WERI-Rb-1 (cell line): ENCODE measurements around the gene TENM4.
A peak's percentile ranks its signal among the peaks of the same experiment; 100 is the strongest.

Experiments used
- DNase-seq: peaks from one replicate; pipeline ENCODE4 v3.0.0-alpha.2; 2020
- H3K27ac ChIP-seq: fragments of 250-450 bp; sonication (Bioruptor Pico); 2 replicates; pipeline ENCODE4 v1.5.1; 2020; ENCODE audit warnings: mild to moderate bottlenecking, moderate library complexity
- H3K27me3 ChIP-seq: fragments of 250-450 bp; sonication (Bioruptor Pico); 2 replicates; pipeline ENCODE4 v1.5.1; 2021; ENCODE audit warnings: mild to moderate bottlenecking, low read depth, moderate library complexity; ENCODE audit not compliant: insufficient read depth, severe bottlenecking
- H3K36me3 ChIP-seq: fragments of 250-450 bp; sonication (Bioruptor Pico); 2 replicates; pipeline ENCODE4 v1.5.1; 2020; ENCODE audit warnings: mild to moderate bottlenecking, moderate library complexity
- H3K4me3 ChIP-seq: 2 replicates; pipeline ENCODE4 v1.5.1; 2011; ENCODE audit warnings: low read depth, mild to moderate bottlenecking, control low read depth, low read length
- H3K9me3 ChIP-seq: fragments of 250-450 bp; sonication (Bioruptor Pico); 2 replicates; pipeline ENCODE4 v1.5.1; 2021; ENCODE audit warnings: mild to moderate bottlenecking, moderate library complexity; ENCODE audit not compliant: severe bottlenecking
- TF ChIP-seq, protein P1 (sequence below): IDR thresholded peaks from 2 replicates; pipeline ENCODE4 v1.5.1; 2011; ENCODE audit warnings: low read depth, mild to moderate bottlenecking, control low read depth, inconsistent platforms, low read length

Gene TENM4

DNA sequence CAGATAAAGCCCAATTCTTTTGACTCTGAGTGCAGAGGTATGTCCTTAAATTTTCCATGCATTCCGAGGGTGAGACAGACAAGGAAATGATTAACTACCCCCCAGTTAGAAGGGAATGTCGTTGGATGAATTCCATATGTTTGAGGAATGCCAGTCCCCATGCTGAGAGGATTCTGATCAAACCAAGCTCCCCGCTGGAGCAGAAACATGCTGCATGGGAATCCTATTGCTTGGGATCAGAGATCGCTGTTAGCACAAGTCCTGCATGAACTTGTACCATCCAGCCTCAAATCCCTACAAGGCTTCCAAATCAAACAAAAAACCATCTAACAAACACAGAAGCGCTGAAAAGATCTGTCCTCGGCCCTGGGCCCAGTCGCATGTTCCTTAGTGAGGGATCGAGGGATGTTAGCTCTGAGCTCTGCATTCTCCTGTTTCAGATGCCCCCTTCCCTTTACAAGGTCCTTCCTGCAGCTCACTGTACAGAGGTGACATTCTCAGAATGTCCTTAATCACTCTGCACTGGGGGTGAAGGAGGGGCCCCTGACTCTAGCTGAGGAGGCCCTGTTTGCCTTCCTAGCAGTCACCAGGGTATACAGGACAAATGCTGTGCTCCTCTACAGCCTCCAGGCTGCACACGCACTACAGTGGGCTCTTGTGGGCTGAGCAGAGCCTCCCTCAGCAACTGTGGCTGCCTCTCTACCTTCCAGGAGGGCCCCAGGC, 353.4 kb downstream of the TENM4 start:
- Histone ChIP-seq H3K27me3 (no peaks in the 10 kb centered on the region), H3K27ac (no peak overlapping the region), H3K9me3 (no peaks in the 10 kb centered on the region), H3K4me3 (no peak overlapping the region), H3K36me3 (no peaks in the 10 kb centered on the region)
- TF ChIP-seq, protein P1, sequence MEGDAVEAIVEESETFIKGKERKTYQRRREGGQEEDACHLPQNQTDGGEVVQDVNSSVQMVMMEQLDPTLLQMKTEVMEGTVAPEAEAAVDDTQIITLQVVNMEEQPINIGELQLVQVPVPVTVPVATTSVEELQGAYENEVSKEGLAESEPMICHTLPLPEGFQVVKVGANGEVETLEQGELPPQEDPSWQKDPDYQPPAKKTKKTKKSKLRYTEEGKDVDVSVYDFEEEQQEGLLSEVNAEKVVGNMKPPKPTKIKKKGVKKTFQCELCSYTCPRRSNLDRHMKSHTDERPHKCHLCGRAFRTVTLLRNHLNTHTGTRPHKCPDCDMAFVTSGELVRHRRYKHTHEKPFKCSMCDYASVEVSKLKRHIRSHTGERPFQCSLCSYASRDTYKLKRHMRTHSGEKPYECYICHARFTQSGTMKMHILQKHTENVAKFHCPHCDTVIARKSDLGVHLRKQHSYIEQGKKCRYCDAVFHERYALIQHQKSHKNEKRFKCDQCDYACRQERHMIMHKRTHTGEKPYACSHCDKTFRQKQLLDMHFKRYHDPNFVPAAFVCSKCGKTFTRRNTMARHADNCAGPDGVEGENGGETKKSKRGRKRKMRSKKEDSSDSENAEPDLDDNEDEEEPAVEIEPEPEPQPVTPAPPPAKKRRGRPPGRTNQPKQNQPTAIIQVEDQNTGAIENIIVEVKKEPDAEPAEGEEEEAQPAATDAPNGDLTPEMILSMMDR, result no peak
- no peak for DNase-seq

DNA sequence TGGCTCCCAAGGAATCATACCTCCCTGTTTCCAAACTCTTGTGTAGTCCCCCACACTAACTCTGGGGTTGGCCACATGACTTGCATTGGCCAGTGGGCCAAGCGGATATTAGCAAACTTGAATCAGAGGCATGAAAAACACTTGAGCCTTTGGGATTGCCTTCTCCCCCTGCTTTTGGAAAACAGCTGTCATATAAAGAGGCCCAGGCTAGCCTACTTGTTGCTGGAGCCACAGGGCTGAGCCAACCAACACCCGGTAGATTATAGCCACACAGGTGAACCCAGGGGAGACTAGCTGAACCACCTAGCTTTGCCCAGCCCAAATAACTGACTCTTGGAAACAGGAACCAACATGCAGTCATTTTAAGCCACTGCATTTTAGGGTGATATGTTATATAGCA, 354.8 kb downstream of the TENM4 start:
- peak overlapping the region; percentile 40 for H3K27ac ChIP-seq

DNA sequence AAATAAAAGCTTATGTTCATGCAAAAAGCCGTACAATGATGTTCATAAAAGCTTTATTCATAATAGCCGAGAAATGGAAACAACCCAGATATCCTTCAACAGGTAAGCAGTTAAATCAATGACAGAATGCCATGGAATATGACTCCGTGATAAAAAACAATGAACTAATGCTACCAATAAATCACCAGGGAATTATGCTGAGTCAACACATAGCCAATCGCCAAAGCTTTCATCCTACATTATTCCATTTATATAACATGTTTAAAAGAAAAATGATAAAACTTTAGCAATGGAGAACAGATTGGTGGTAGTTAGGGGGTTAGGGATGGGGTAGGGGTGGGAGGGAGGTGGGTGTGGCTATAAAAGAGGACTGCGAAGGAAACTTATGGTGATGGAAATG, 356.4 kb downstream of the TENM4 start:
- TF ChIP-seq, protein P1, result no peak
- H3K36me3 ChIP-seq, result no peaks in the 10 kb centered on the region
- DNase-seq, result no peak
- H3K27ac ChIP-seq, result no peak overlapping the region
- no peaks in the 10 kb centered on the region for H3K27me3 ChIP-seq
- H3K9me3 ChIP-seq, result no peaks in the 10 kb centered on the region
- H3K4me3 ChIP-seq, result no peak overlapping the region

More for the DNA sequence above, 354.8 kb downstream of the TENM4 start:
- TF ChIP-seq, protein P1, result no peak
- Histone ChIP-seq H3K4me3 (no peak overlapping the region), H3K27me3 (no peaks in the 10 kb centered on the region), H3K9me3 (no peaks in the 10 kb centered on the region), H3K36me3 (no peaks in the 10 kb centered on the region)
- DNase-seq, result peak; percentile 46

DNA sequence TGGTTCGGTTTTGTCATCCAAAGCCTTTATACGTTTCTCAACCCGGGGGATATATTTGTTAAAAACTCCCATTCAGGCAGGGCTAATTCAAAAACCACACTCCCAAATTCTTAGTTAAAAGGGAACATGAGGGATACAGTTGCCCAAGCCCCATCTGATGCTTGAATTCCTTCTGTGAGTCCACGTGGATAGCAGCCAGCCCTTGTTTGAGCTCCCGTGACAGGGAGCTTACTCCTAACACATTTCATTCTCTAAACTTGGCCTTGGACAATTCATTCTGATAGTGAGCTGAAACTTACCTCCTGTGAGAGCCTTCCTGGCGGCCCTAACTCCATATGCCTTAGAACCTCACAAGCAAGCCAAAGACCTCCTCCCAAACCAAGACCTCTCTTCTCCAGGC, 357.5 kb downstream of the TENM4 start:
- Histone ChIP-seq H3K4me3 (no peak overlapping the region), H3K27me3 (no peaks in the 10 kb centered on the region), H3K9me3 (no peaks in the 10 kb centered on the region), H3K27ac (no peak overlapping the region), H3K36me3 (no peaks in the 10 kb centered on the region)
- TF ChIP-seq, protein P1, result no peak
- no peak for DNase-seq

DNA sequence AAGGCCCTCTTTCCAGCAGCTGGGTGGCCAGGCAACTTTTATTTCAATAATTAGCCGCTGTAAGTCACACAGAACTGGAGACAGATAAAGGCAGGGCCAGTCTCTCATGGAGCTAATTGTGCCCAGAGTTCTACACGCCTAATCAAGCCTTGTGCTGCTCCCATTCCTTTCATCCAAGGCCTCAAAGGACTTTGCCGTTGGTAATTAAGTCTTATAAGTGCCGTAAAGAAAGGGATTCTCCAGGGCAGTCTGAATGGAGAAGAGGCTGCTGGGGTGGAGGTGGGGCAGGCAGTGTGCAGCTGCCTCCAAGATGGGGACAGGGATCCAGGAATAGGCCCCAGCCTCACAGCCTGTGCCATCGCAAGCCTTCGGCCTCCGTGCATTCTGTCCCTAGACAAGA, 357.9 kb downstream of the TENM4 start:
- TF ChIP-seq, protein P1, result no peak
- no peaks in the 10 kb centered on the region for H3K27me3 ChIP-seq
- peak overlapping the region; percentile 23; the same call in 1 of the 2 replicates for H3K27ac ChIP-seq
- H3K4me3 ChIP-seq, result no peak overlapping the region
- no peaks in the 10 kb centered on the region for H3K36me3 ChIP-seq
- DNase-seq, result no peak
- H3K9me3 ChIP-seq, result no peaks in the 10 kb centered on the region

DNA sequence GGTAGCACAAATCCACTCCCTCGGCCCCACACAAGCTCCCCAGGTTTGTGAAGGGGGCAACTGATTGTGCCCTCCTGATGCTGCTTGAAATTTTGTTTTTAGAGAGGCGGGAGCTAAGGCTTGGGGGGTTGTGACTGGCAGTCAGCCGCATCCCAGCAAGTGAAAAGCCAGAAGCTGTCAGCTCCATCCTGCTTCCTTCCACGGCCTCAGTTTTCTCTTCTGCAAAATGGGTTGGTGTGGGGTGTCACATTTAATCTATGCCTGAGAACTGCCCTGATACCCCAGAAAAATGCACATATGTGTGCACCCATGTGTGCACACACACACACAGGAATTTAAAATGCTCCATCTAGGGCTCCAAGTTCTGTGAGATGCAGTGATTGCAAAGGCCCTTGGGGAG, 358.6 kb downstream of the TENM4 start:
- Histone ChIP-seq H3K27me3 (no peaks in the 10 kb centered on the region), H3K9me3 (no peaks in the 10 kb centered on the region), H3K4me3 (no peak overlapping the region), H3K36me3 (no peaks in the 10 kb centered on the region), H3K27ac (no peak overlapping the region)
- TF ChIP-seq, protein P1, result no peak
- DNase-seq, result no peak
